A673 (cell line): Measurements from ENCODE around the gene CPNE5.

ENCODE experiments used
- CTCF ChIP-seq: fragments of 300-800, 200-600 bp; sonication (generic); conservative IDR thresholded peaks from 2 replicates; pipeline ENCODE4 v1.5.1; 2017; ENCODE audit warnings: low read depth, mild to moderate bottlenecking, antibody characterized with exemption, low read length, moderate library complexity, mixed read lengths
- EZH2 ChIP-seq: fragments of 200-600 bp; sonication (generic); IDR thresholded peaks from 2 replicates; pipeline ENCODE4 v1.6.1; 2017; ENCODE audit warnings: borderline replicate concordance, low read depth, mild to moderate bottlenecking, mixed read lengths, antibody characterized with exemption, low read length; ENCODE audit not compliant: poor library complexity, severe bottlenecking

- TF ChIP-seq CTCF (no peak), EZH2 (no peak)
Measured at GRCh38 chr6:36752187-36752885, 86.9 kb downstream of the CPNE5 start.
